Lower leg skin (tissue), 4 donors: ENCODE data around the gene PGPEP1. TPM values are rescaled to one million over a fixed set of nuclear protein-coding genes. Genes with fewer than 3 reads are reported as not detected.

Experiments used
- DNase-seq, 2 donors: peaks; one replicate each; pipeline ENCODE4 v3.0.0-alpha.2; 2019; ENCODE audit warnings: low spot score in 2 of 2
- H3K4me3 ChIP-seq: fragments of 200-600 bp; sonication (generic); 2 replicates; pipeline ENCODE4 v1.5.1; 2017; ENCODE audit warnings: mild to moderate bottlenecking, low read depth; ENCODE audit not compliant: poor library complexity, severe bottlenecking
- POLR2A ChIP-seq, 2 donors: fragments of 450-650 bp; IDR thresholded peaks; one replicate each; pipeline ENCODE4 v1.6.1; 2016 to 2017; ENCODE audit warnings: antibody characterized with exemption in 2 of 2, mild to moderate bottlenecking in 1 of 2, moderate library complexity in 1 of 2
- WGBS, 2 donors: methylation state at CpG; one replicate each; pipeline ENCODE4 v1.1.5; 2018; 5-methylcytosine and 5-hydroxymethylcytosine counted together
- intact Hi-C: fragments of 100-400 bp; cut with DNase I; formaldehyde crosslinking; loops from one replicate; pipeline ENCODE4 v1.15.0; 2023; ENCODE audit warnings: low total_unique reads
- total RNA-seq, 4 donors: library from RNA; depleted of rRNA; stranded (reverse); fragments of >200 nt; gene quantifications; one replicate each; pipeline ENCODE4 v1.1.0, GENCODE V29; 2016
- TF ChIP-seq, protein P1 (sequence below), 3 donors: fragments of 450-650 bp; IDR thresholded peaks; one replicate each; pipeline ENCODE4 v1.5.1; 2016; ENCODE audit warnings: antibody characterized with exemption in 3 of 3, mild to moderate bottlenecking in 3 of 3, moderate library complexity in 2 of 3

The PGPEP1 gene, protein sequence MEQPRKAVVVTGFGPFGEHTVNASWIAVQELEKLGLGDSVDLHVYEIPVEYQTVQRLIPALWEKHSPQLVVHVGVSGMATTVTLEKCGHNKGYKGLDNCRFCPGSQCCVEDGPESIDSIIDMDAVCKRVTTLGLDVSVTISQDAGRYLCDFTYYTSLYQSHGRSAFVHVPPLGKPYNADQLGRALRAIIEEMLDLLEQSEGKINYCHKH
- 1 to 10 TPM; 2.4 to 7.1 (median 4.8) TPM for total RNA-seq

DNA sequence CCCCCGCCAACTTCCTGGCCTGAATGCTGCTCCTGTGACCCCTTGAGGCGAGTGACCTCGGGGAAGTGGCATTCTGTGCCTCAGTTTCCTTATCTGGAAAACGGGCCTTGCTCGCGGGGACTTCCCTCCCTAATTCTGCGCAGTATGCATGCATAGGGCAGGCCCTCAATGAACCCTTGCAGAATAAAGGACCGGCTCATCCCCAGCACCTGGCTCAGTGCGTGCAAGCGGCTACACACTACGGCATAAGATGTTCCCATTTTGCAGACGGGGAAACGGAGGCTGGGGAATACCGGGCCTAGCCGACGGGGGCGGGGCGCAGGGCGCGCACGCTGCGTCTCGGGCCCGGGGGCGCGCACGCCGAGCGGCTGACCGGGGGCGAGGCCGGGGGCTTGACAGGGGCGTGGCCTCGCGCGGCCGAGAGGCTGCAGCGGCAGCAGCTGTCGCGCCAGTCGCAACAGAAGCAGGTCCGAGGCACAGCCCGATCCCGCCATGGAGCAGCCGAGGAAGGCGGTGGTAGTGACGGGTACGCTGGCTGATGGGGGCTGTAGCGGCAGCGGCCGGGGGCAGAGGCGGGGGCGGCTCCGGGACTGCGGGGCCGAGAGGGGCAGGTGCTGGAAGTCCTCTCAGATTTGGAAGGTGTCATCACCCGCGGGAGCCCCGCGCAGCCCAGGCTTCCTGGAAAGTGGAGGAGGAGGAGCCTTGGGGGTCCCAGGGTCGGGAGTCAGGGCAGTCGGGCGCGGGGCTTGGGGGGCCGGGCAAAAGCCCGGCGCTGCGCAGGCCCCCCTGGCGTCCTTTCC, at the start of gene PGPEP1:
Gene PGPEP1 (plus strand): TSS at position 409 of the 800 bp plus-strand sequence. CDS start 84 bp downstream, at position 493.
- 3 to 5% methylated on average over 51 to 69 of the region's 69 CpGs for WGBS, 2 donors
- peak in 1 of 2 donors; percentile 89 for DNase-seq
- peak within 1 kb of the TSS; percentile 73 for H3K4me3 ChIP-seq
- intact Hi-C loops = no loop called here
- no peak for TF ChIP-seq POLR2A (IDR thresholded peaks at IDR 0.05)
- TF ChIP-seq, protein P1, sequence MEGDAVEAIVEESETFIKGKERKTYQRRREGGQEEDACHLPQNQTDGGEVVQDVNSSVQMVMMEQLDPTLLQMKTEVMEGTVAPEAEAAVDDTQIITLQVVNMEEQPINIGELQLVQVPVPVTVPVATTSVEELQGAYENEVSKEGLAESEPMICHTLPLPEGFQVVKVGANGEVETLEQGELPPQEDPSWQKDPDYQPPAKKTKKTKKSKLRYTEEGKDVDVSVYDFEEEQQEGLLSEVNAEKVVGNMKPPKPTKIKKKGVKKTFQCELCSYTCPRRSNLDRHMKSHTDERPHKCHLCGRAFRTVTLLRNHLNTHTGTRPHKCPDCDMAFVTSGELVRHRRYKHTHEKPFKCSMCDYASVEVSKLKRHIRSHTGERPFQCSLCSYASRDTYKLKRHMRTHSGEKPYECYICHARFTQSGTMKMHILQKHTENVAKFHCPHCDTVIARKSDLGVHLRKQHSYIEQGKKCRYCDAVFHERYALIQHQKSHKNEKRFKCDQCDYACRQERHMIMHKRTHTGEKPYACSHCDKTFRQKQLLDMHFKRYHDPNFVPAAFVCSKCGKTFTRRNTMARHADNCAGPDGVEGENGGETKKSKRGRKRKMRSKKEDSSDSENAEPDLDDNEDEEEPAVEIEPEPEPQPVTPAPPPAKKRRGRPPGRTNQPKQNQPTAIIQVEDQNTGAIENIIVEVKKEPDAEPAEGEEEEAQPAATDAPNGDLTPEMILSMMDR (IDR thresholded peaks at IDR 0.05) = no peak

DNA sequence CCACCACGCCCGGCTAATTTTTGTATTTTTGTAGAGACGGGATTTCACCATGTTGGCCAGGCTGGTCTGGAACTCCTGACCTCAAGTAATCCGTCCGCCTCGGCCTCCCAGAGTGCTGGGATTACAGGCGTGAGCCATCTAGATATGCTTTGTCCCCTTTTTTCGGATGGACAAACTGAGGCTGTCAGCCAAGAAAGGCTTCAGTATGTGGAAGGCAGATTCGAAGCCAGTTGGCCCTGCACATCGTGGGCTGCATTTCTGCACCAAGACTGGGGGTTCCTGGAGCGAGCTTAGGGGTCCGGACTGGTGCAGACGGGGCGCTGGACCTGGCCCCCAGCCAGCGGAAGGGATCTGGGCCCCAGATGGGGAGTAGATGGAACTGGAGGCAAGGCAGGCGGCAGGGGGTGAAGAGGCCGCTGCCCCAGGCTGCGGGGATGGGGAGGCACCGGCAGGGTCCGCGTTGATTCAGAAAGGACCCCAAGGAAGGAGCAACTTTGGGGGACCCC, 49.3 kb upstream of the PGPEP1 start:
- WGBS, 2 donors = 44 to 49% methylated on average over 20 to 21 of the region's 21 CpGs
- DNase-seq = no peak

DNA sequence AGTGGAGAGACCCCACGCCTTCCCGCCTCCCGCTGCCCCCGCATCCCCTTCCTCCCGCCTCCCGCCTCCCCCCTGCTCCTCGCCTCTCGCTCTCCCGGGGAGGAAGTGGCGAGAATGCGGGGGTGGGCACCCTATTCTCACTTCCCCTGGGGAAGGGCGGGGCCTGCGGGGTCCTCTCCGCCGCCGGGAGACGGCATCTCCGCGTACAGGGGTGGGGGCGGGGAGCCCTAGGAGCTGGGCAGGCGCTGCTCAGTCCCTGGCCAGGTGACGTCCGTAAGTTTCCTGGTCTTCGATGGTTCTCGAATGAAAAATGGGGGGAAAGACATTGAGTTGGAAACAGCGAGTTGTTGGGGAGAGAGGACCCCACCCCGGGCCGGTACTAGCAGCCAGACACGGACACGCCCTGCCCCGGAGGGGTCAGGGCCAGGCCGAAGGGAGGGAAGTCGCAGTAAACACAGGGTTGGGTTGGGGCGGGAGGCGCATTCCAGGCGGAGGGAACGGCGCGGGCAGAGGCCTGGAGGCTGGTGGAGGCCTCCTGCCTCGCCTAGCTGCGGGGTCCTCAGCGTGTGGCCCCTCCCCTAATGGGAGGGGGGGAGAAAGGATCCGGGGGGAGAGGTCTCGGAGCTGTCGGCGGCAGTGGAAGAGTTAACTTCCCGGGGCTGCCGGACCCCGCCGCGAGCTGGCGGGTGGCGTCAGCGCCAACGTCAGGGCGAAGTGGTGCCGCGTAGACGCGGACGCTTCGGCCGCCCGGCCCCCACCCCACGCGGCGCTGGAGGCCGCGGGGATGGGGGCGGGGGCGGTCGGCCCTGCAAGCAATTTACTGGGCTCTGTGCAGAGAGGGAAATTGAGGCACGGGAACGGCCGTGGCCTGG, 48.6 kb upstream of the PGPEP1 start:
- WGBS, 2 donors = 1% methylated on average over 39 to 51 of the region's 75 CpGs

More for the DNA sequence above, 49.3 kb upstream of the PGPEP1 start:
- intact Hi-C loops = no loop called here
- TF ChIP-seq, protein P1 (IDR thresholded peaks at IDR 0.05) = no peak
- TF ChIP-seq POLR2A (IDR thresholded peaks at IDR 0.05) = no peak
- H3K4me3 ChIP-seq = no peak overlapping the region

DNA sequence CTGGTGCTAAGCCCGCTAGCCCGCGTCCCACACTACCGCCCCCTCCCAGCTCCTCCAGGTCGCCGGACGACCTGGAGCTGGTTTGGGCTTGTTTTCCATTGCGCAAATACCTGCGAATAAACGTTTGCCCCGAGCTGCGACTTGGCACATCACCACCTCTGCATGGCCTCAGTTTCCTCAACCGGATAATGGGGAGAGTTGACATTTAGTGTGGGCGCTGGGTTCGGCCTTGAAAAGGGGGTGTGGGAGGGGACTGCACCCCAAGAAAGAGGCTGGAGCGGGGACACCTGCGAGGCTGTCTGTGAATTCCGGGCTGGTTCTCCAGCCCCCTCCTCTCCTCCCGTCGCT, 48.0 kb upstream of the PGPEP1 start:
- TF ChIP-seq POLR2A (IDR thresholded peaks at IDR 0.05) = no peak
- TF ChIP-seq, protein P1 (IDR thresholded peaks at IDR 0.05) = no peak
- H3K4me3 ChIP-seq = peak overlapping the region; percentile 47
- intact Hi-C loops = no loop called here
- DNase-seq = peak; percentile 57 to 90
- 0% methylated on average over 15 to 16 of the region's 20 CpGs for WGBS, 2 donors

More for the DNA sequence above, 48.6 kb upstream of the PGPEP1 start:
- H3K4me3 ChIP-seq = peak overlapping the region; percentile 47
- no peak for TF ChIP-seq POLR2A (IDR thresholded peaks at IDR 0.05)
- TF ChIP-seq, protein P1 (IDR thresholded peaks at IDR 0.05) = no peak
- DNase-seq = peak; percentile 82 to 97
- intact Hi-C loops = no loop called here

DNA sequence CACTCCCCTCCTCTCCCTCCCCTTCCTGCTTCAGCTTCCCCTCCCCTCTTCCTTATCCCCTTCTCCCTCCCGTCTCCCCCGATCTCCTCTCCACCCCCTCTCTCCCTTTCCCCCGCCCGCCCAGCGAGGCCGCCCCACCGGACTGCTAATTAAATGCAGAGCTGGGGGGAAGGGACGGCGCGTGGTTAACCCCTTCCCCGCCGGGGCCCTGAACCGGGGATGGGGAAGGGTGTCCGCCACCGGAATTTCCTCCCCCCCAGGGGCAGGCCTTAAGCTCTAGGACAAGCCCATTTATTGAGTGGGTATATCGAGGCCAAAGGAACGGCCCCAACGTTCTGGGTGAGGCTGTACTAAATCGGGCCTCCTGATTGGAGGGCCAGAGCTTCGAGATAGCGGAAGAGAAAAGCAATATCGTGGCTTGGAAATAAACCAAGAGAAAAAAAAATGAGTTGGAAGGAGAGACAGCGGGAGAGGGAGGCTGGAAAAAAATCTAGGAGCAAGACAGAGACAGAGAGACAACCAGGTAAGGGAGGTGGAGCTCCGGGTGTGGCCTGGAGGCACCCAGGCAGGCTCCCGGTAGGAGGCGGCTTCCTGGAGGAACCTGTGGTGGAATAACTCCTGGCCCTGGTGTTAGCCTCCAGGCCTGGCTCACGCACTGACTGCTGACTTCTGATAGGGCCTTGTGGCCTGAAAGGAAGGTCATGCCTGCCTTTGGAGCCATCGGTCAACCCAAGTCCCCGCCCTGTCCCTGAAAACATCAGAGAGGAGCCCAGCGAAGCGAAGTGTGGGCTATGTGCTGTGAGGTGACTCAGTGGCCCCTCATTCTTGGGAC, 47.4 kb upstream of the PGPEP1 start:
- intact Hi-C loops = no loop called here
- H3K4me3 ChIP-seq = no peak overlapping the region
- TF ChIP-seq, protein P1 (IDR thresholded peaks at IDR 0.05) = no peak
- TF ChIP-seq POLR2A (IDR thresholded peaks at IDR 0.05) = no peak
- 6 to 9% methylated on average over 29 to 31 of the region's 31 CpGs for WGBS, 2 donors
- DNase-seq = peak; percentile 78 to 97
